PC-3 (cell line): Measurements from ENCODE around the gene VAMP3.

Experiments used
- EZH2 ChIP-seq: fragments of 300-600 bp; sonication (generic); IDR thresholded peaks from one replicate; pipeline ENCODE4 v1.6.1; 2017; ENCODE audit warnings: antibody characterized with exemption, mild to moderate bottlenecking, low read length; ENCODE audit not compliant: unreplicated experiment
- EZH2phosphoT487 ChIP-seq: fragments of 300-600 bp; sonication (generic); IDR thresholded peaks from 2 replicates; pipeline ENCODE4 v1.6.1; 2018; ENCODE audit warnings: mild to moderate bottlenecking, antibody characterized with exemption, low read length, borderline replicate concordance
- TF ChIP-seq, protein P1 (sequence below): fragments of 300-600 bp; sonication (generic); conservative IDR thresholded peaks from 2 replicates; pipeline ENCODE4 v1.5.1; 2017; ENCODE audit warnings: antibody characterized with exemption, low read depth, mild to moderate bottlenecking, low read length

DNA sequence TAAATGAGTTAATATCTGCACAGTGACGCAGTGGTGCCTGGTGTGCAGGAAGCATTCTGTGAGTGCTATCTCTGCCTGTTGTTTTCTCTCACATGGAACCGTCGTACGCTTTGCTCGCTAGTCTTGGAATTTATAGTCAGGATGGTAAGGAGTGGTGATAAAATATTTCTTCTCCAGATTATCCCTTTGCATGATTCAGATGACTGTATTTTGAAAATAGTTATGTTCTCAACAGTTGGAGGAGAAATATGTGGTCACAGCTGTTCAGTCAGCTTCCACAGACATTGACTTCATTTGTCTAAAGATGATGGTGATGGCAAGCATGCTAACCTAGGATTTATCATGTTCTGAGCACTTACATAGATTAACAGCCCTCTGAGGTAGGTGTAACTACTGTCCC, 41.3 kb upstream of the VAMP3 start:
- TF ChIP-seq, protein P1, sequence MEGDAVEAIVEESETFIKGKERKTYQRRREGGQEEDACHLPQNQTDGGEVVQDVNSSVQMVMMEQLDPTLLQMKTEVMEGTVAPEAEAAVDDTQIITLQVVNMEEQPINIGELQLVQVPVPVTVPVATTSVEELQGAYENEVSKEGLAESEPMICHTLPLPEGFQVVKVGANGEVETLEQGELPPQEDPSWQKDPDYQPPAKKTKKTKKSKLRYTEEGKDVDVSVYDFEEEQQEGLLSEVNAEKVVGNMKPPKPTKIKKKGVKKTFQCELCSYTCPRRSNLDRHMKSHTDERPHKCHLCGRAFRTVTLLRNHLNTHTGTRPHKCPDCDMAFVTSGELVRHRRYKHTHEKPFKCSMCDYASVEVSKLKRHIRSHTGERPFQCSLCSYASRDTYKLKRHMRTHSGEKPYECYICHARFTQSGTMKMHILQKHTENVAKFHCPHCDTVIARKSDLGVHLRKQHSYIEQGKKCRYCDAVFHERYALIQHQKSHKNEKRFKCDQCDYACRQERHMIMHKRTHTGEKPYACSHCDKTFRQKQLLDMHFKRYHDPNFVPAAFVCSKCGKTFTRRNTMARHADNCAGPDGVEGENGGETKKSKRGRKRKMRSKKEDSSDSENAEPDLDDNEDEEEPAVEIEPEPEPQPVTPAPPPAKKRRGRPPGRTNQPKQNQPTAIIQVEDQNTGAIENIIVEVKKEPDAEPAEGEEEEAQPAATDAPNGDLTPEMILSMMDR, result no peak
- no peak for TF ChIP-seq EZH2phosphoT487
- TF ChIP-seq EZH2, result no peak
